Aortic smooth muscle cell (primary cell): Measurements from ENCODE around the gene SHISAL2B. TPM values are rescaled to one million over a fixed set of nuclear protein-coding genes. Genes with fewer than 3 reads are reported as not detected.

Experiments
- total RNA-seq: library from RNA; depleted of rRNA; stranded (reverse); fragments of >200 nt; gene quantifications from 2 replicates; pipeline ENCODE4 v1.2.3, GENCODE V29; 2014

Gene SHISAL2B
- not detected in 2 replicates for total RNA-seq

DNA sequence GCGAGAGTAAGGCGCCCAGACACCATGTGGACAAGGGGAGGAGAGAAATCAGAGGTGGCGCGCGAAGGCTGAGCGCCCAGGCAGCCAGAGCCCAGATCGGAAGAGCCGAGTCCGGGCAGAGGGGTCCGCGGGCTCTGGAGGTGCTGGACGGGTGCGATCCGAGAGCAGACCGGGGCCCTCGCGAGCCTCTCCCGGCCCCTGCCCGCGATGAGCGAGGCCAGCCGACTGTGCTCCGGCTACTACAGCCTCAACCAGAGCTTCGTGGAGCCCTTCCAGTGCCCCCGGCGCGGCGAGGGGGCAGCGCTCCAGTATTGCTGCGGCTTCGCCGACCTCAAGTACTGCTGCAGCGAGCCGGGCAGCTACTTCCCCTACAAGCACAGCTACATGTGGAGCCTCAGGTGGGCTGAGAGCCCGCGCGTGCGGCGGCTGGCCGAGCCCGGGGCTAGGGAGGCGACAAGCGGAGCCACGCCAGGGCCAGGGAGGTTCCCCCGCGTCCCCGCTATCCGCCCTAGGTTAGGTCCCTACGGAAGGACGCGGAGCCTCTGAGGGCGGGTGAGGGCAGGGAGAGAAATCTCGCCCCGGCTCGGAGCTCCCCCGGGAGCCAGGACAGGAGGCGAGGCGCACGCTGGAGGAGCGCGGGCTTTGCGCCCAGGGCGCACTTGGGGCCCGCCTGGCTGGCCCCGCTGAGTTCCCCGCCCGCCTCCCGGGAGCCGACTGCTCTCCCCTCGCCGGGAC, at the start of gene SHISAL2B:
Gene SHISAL2B, plus strand, starts transcription at position 87 of the 735 bp plus-strand sequence. Its CDS starts 121 bp downstream, at position 208.

Other genes with a start within 250 kb of the SHISAL2B start
- gene RGS7BP, start 184.5 kb upstream of the SHISAL2B start, total RNA-seq, result 1.1 and 1.7 TPM in 2 replicates
- 10.4 and 10.6 TPM in 2 replicates for gene SREK1IP1, start 78.2 kb downstream of the SHISAL2B start, total RNA-seq
- gene CWC27, start 78.4 kb downstream of the SHISAL2B start, total RNA-seq, result 12.3 and 12.9 TPM in 2 replicates